Activated CD4-positive, alpha-beta T cell treated with anti-CD3 and anti-CD28 coated beads, Interleukin-2, amount 50 U/mL, for 48 hours (primary cell): Measurements from ENCODE around the gene FANCC.

ENCODE experiments used
- DNase-seq, 2 experiments: peaks; one replicate each; pipeline ENCODE4 v3.0.0-alpha.2; 2020

Gene FANCC

GRCh38 chr9:95115104-95115503 lies 202.4 kb downstream of the FANCC start:
- no peak for DNase-seq

- no peak for DNase-seq
These were observed 204.9 kb downstream of the FANCC start for GRCh38 chr9:95112436-95113280.

- DNase-seq, result no peak
These were observed 205.8 kb downstream of the FANCC start for GRCh38 chr9:95111716-95112115.

- DNase-seq, result no peak
These were observed 206.5 kb downstream of the FANCC start for GRCh38 chr9:95110921-95111525.

- DNase-seq, result no peak
These were observed 208.1 kb downstream of the FANCC start for GRCh38 chr9:95109456-95109855.

GRCh38 chr9:95108777-95109176 lies 208.7 kb downstream of the FANCC start:
- DNase-seq, result no peak

GRCh38 chr9:95107976-95108375 lies 209.5 kb downstream of the FANCC start:
- no peak for DNase-seq

- no peak for DNase-seq
These were observed 210.3 kb downstream of the FANCC start for GRCh38 chr9:95107001-95107749.

GRCh38 chr9:95105519-95106287 lies 211.8 kb downstream of the FANCC start:
- DNase-seq, result no peak

GRCh38 chr9:95104980-95105379 lies 212.5 kb downstream of the FANCC start:
- no peak for DNase-seq

GRCh38 chr9:95104581-95104960 lies 212.9 kb downstream of the FANCC start:
- DNase-seq, result no peak

- no peak for DNase-seq
These were observed 213.5 kb downstream of the FANCC start for GRCh38 chr9:95103871-95104580.

GRCh38 chr9:95103281-95103771 lies 214.2 kb downstream of the FANCC start:
- no peak for DNase-seq

- DNase-seq, result no peak
These were observed 214.9 kb downstream of the FANCC start for GRCh38 chr9:95102572-95102971.

GRCh38 chr9:95102001-95102433 lies 215.5 kb downstream of the FANCC start:
- no peak for DNase-seq

GRCh38 chr9:95101326-95101725 lies 216.2 kb downstream of the FANCC start:
- DNase-seq, result no peak

GRCh38 chr9:95100071-95100627 lies 217.4 kb downstream of the FANCC start:
- DNase-seq, result no peak

- no peak for DNase-seq
These were observed 218.0 kb downstream of the FANCC start for GRCh38 chr9:95099321-95100070.

- DNase-seq, result no peak
These were observed 219.1 kb downstream of the FANCC start for GRCh38 chr9:95098391-95098921.

GRCh38 chr9:95097279-95097678 lies 220.2 kb downstream of the FANCC start:
- DNase-seq, result no peak

GRCh38 chr9:95096807-95097206 lies 220.7 kb downstream of the FANCC start:
- DNase-seq, result no peak
